ENCODE data around the gene ATP8A2.

The ATP8A2 gene

GRCh38 chr13:25668345-25668744, 296.6 kb downstream of the ATP8A2 start:
- no peak for DNase-seq (ENCODE audit: low read depth, low spot score)
- no peaks in the 10 kb centered on the region; the same call in 1 of the 2 replicates for H3K9me3 ChIP-seq (ENCODE audit: insufficient read depth, low read length)
- no peak overlapping the region for H3K4me3 ChIP-seq (ENCODE audit: insufficient read length, low read depth)
- H3K27me3 ChIP-seq (ENCODE audit: insufficient read depth, insufficient read length): no peaks in the 10 kb centered on the region
- no peaks in the 10 kb centered on the region for H3K4me1 ChIP-seq (ENCODE audit: insufficient read depth, insufficient read length)
- TF ChIP-seq YY1 (IDR thresholded peaks at IDR 0.05; ENCODE audit: insufficient read depth, insufficient read length) (no peak), SUZ12 (IDR thresholded peaks at IDR 0.05; ENCODE audit: extremely low read depth, insufficient read depth, insufficient read length) (no peak), ZNF274 (IDR thresholded peaks at IDR 0.05; ENCODE audit: low read depth, low read length) (no peak)
- H3K36me3 ChIP-seq (ENCODE audit: insufficient read depth, insufficient read length, low read length): no peaks in the 10 kb centered on the region
- H3K9ac ChIP-seq (ENCODE audit: insufficient read length, low read depth): no peak overlapping the region

GRCh38 chr13:25673711-25674110, 301.9 kb downstream of the ATP8A2 start:
- H3K36me3 ChIP-seq (ENCODE audit: insufficient read depth, insufficient read length, low read length): no peaks in the 10 kb centered on the region
- no peaks in the 10 kb centered on the region for H3K27me3 ChIP-seq (ENCODE audit: insufficient read depth, insufficient read length)
- H3K4me3 ChIP-seq (ENCODE audit: insufficient read length, low read depth): no peak overlapping the region
- H3K9ac ChIP-seq (ENCODE audit: insufficient read length, low read depth): no peak overlapping the region
- no peaks in the 10 kb centered on the region; the same call in 1 of the 2 replicates for H3K9me3 ChIP-seq (ENCODE audit: insufficient read depth, low read length)
- H3K4me1 ChIP-seq (ENCODE audit: insufficient read depth, insufficient read length): no peaks in the 10 kb centered on the region
- TF ChIP-seq YY1 (IDR thresholded peaks at IDR 0.05; ENCODE audit: insufficient read depth, insufficient read length) (no peak), ZNF274 (IDR thresholded peaks at IDR 0.05; ENCODE audit: low read depth, low read length) (no peak), SUZ12 (IDR thresholded peaks at IDR 0.05; ENCODE audit: extremely low read depth, insufficient read depth, insufficient read length) (no peak)
- DNase-seq (ENCODE audit: low read depth, low spot score): no peak

- Histone ChIP-seq H3K27me3 (ENCODE audit: insufficient read depth, insufficient read length) (no peaks in the 10 kb centered on the region), H3K9me3 (ENCODE audit: insufficient read depth, low read length) (no peaks in the 10 kb centered on the region; the same call in 1 of the 2 replicates), H3K9ac (ENCODE audit: insufficient read length, low read depth) (no peak overlapping the region), H3K4me1 (ENCODE audit: insufficient read depth, insufficient read length) (no peaks in the 10 kb centered on the region), H3K36me3 (ENCODE audit: insufficient read depth, insufficient read length, low read length) (no peaks in the 10 kb centered on the region), H3K4me3 (ENCODE audit: insufficient read length, low read depth) (no peak overlapping the region)
- no peak for DNase-seq (ENCODE audit: low read depth, low spot score)
- no peak for TF ChIP-seq ZNF274 (IDR thresholded peaks at IDR 0.05; ENCODE audit: low read depth, low read length)
- no peak for TF ChIP-seq SUZ12 (IDR thresholded peaks at IDR 0.05; ENCODE audit: extremely low read depth, insufficient read depth, insufficient read length)
- TF ChIP-seq YY1 (IDR thresholded peaks at IDR 0.05; ENCODE audit: insufficient read depth, insufficient read length): no peak
These were observed 302.6 kb downstream of the ATP8A2 start for GRCh38 chr13:25674371-25674770.

- no peak overlapping the region for H3K4me3 ChIP-seq (ENCODE audit: insufficient read length, low read depth)
- no peaks in the 10 kb centered on the region for H3K4me1 ChIP-seq (ENCODE audit: insufficient read depth, insufficient read length)
- no peak overlapping the region for H3K9ac ChIP-seq (ENCODE audit: insufficient read length, low read depth)
- no peaks in the 10 kb centered on the region for H3K27me3 ChIP-seq (ENCODE audit: insufficient read depth, insufficient read length)
- no peaks in the 10 kb centered on the region for H3K9me3 ChIP-seq (ENCODE audit: insufficient read depth, low read length)
- DNase-seq (ENCODE audit: low read depth, low spot score): no peak
- no peak for TF ChIP-seq ZNF274 (IDR thresholded peaks at IDR 0.05; ENCODE audit: low read depth, low read length)
- TF ChIP-seq SUZ12 (IDR thresholded peaks at IDR 0.05; ENCODE audit: extremely low read depth, insufficient read depth, insufficient read length): no peak
- no peak for TF ChIP-seq YY1 (IDR thresholded peaks at IDR 0.05; ENCODE audit: insufficient read depth, insufficient read length)
- H3K36me3 ChIP-seq (ENCODE audit: insufficient read depth, insufficient read length, low read length): no peaks in the 10 kb centered on the region
These were observed 303.3 kb downstream of the ATP8A2 start for GRCh38 chr13:25675060-25675459.

GRCh38 chr13:25677956-25678355, 306.2 kb downstream of the ATP8A2 start:
- Histone ChIP-seq H3K4me3 (ENCODE audit: insufficient read length, low read depth) (no peak overlapping the region), H3K4me1 (ENCODE audit: insufficient read depth, insufficient read length) (no peaks in the 10 kb centered on the region), H3K36me3 (ENCODE audit: insufficient read depth, insufficient read length, low read length) (no peaks in the 10 kb centered on the region), H3K9me3 (ENCODE audit: insufficient read depth, low read length) (no peaks in the 10 kb centered on the region), H3K27me3 (ENCODE audit: insufficient read depth, insufficient read length) (no peaks in the 10 kb centered on the region), H3K9ac (ENCODE audit: insufficient read length, low read depth) (no peak overlapping the region)
- DNase-seq (ENCODE audit: low read depth, low spot score): no peak
- no peak for TF ChIP-seq YY1 (IDR thresholded peaks at IDR 0.05; ENCODE audit: insufficient read depth, insufficient read length)
- TF ChIP-seq SUZ12 (IDR thresholded peaks at IDR 0.05; ENCODE audit: extremely low read depth, insufficient read depth, insufficient read length): no peak
- no peak for TF ChIP-seq ZNF274 (IDR thresholded peaks at IDR 0.05; ENCODE audit: low read depth, low read length)

GRCh38 chr13:25678398-25678797, 306.6 kb downstream of the ATP8A2 start:
- no peak overlapping the region for H3K9ac ChIP-seq (ENCODE audit: insufficient read length, low read depth)
- no peak for DNase-seq (ENCODE audit: low read depth, low spot score)
- no peaks in the 10 kb centered on the region for H3K27me3 ChIP-seq (ENCODE audit: insufficient read depth, insufficient read length)
- no peaks in the 10 kb centered on the region for H3K9me3 ChIP-seq (ENCODE audit: insufficient read depth, low read length)
- no peak overlapping the region for H3K4me3 ChIP-seq (ENCODE audit: insufficient read length, low read depth)
- TF ChIP-seq YY1 (IDR thresholded peaks at IDR 0.05; ENCODE audit: insufficient read depth, insufficient read length): no peak
- TF ChIP-seq ZNF274 (IDR thresholded peaks at IDR 0.05; ENCODE audit: low read depth, low read length): no peak
- TF ChIP-seq SUZ12 (IDR thresholded peaks at IDR 0.05; ENCODE audit: extremely low read depth, insufficient read depth, insufficient read length): no peak
- H3K4me1 ChIP-seq (ENCODE audit: insufficient read depth, insufficient read length): no peaks in the 10 kb centered on the region
- no peaks in the 10 kb centered on the region for H3K36me3 ChIP-seq (ENCODE audit: insufficient read depth, insufficient read length, low read length)

- no peak for TF ChIP-seq ZNF274 (IDR thresholded peaks at IDR 0.05; ENCODE audit: low read depth, low read length)
- no peak for TF ChIP-seq YY1 (IDR thresholded peaks at IDR 0.05; ENCODE audit: insufficient read depth, insufficient read length)
- no peak for TF ChIP-seq SUZ12 (IDR thresholded peaks at IDR 0.05; ENCODE audit: extremely low read depth, insufficient read depth, insufficient read length)
- DNase-seq (ENCODE audit: low read depth, low spot score): no peak
- Histone ChIP-seq H3K27me3 (ENCODE audit: insufficient read depth, insufficient read length) (no peaks in the 10 kb centered on the region), H3K9ac (ENCODE audit: insufficient read length, low read depth) (no peak overlapping the region), H3K9me3 (ENCODE audit: insufficient read depth, low read length) (no peaks in the 10 kb centered on the region), H3K4me1 (ENCODE audit: insufficient read depth, insufficient read length) (no peaks in the 10 kb centered on the region), H3K36me3 (ENCODE audit: insufficient read depth, insufficient read length, low read length) (no peaks in the 10 kb centered on the region), H3K4me3 (ENCODE audit: insufficient read length, low read depth) (no peak overlapping the region)
These were observed 307.4 kb downstream of the ATP8A2 start for GRCh38 chr13:25679159-25679558.

Measured in NT2/D1 (cell line).